ENCODE data around the gene PDLIM4.

DNA sequence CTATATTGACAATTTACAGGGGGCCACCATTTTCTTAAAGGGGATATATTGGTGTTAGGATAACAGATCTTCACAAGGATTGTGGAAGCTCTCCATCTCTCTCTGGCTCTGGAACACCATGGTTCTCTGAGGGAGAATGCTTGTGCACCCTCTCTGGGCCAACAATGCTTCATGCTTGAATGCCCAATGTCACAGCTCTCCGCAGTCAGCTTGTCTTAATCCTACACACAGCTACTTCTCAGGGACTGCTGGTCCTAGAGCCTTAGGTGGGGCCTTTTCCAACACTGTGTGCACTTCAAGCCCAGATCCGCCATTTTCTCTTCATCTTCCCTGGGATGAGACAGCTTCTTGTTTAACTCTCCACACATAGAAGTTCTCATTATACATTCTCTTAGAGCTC is 6.9 kb upstream of the PDLIM4 start:
- TF ChIP-seq, protein P1, sequence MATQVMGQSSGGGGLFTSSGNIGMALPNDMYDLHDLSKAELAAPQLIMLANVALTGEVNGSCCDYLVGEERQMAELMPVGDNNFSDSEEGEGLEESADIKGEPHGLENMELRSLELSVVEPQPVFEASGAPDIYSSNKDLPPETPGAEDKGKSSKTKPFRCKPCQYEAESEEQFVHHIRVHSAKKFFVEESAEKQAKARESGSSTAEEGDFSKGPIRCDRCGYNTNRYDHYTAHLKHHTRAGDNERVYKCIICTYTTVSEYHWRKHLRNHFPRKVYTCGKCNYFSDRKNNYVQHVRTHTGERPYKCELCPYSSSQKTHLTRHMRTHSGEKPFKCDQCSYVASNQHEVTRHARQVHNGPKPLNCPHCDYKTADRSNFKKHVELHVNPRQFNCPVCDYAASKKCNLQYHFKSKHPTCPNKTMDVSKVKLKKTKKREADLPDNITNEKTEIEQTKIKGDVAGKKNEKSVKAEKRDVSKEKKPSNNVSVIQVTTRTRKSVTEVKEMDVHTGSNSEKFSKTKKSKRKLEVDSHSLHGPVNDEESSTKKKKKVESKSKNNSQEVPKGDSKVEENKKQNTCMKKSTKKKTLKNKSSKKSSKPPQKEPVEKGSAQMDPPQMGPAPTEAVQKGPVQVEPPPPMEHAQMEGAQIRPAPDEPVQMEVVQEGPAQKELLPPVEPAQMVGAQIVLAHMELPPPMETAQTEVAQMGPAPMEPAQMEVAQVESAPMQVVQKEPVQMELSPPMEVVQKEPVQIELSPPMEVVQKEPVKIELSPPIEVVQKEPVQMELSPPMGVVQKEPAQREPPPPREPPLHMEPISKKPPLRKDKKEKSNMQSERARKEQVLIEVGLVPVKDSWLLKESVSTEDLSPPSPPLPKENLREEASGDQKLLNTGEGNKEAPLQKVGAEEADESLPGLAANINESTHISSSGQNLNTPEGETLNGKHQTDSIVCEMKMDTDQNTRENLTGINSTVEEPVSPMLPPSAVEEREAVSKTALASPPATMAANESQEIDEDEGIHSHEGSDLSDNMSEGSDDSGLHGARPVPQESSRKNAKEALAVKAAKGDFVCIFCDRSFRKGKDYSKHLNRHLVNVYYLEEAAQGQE (IDR thresholded peaks at IDR 0.05; ENCODE audit: low read depth): no peak
- no peak for TF ChIP-seq CEBPB (IDR thresholded peaks at IDR 0.05)
- TF ChIP-seq CREB1 (IDR thresholded peaks at IDR 0.05; ENCODE audit: low read depth): no peak
- TF ChIP-seq EP300 (IDR thresholded peaks at IDR 0.05; ENCODE audit: borderline replicate concordance): no peak
